Smooth muscle cell (in vitro differentiated cells): ENCODE data around the gene CALM1. TPM values are rescaled to one million over a fixed set of nuclear protein-coding genes. Genes with fewer than 3 reads are reported as not detected.

Source experiments
- DNase-seq: peaks from one replicate; lab custom pipeline; 2025; ENCODE audit not compliant: unreplicated experiment; lab: John Stamatoyannopoulos, UW
- H2AFZ ChIP-seq: fragments of 200-600 bp; sonication (generic); 2 replicates; pipeline ENCODE4 v1.6.0; 2016; ENCODE audit warnings: antibody characterized with exemption, low read depth, mild to moderate bottlenecking
- H3F3A ChIP-seq: fragments of 200-600 bp; sonication (generic); 2 replicates; pipeline ENCODE4 v1.6.0; 2017; ENCODE audit warnings: antibody characterized with exemption, low read depth
- H3K27ac ChIP-seq: fragments of 200-600 bp; sonication (generic); 2 replicates; pipeline ENCODE4 v1.5.1; 2016; ENCODE audit warnings: low read depth, mild to moderate bottlenecking
- H3K27me3 ChIP-seq: fragments of 200-600 bp; sonication (generic); 2 replicates; pipeline ENCODE4 v1.6.1; 2016; ENCODE audit warnings: low read depth, mild to moderate bottlenecking
- H3K36me3 ChIP-seq: fragments of 200-600 bp; sonication (generic); 2 replicates; pipeline ENCODE4 v1.5.1; 2016; ENCODE audit warnings: low read depth
- H3K4me1 ChIP-seq: fragments of 200-600 bp; sonication (generic); 2 replicates; pipeline ENCODE4 v1.5.1; 2016; ENCODE audit warnings: low read depth
- H3K4me2 ChIP-seq: fragments of 200-600 bp; sonication (generic); 2 replicates; pipeline ENCODE4 v1.6.0; 2016; ENCODE audit warnings: mild to moderate bottlenecking
- H3K4me3 ChIP-seq: fragments of 200-600 bp; sonication (generic); 2 replicates; pipeline ENCODE4 v1.5.1; 2016; ENCODE audit warnings: mild to moderate bottlenecking
- H3K79me2 ChIP-seq: fragments of 200-600 bp; sonication (generic); 2 replicates; pipeline ENCODE4 v1.6.0; 2016; ENCODE audit warnings: low read depth, mild to moderate bottlenecking
- H3K9ac ChIP-seq: fragments of 200-600 bp; sonication (generic); 2 replicates; pipeline ENCODE4 v1.6.0; 2016; ENCODE audit warnings: low read depth
- H3K9me3 ChIP-seq: fragments of 200-600 bp; sonication (generic); replicated peaks from 2 replicates; pipeline ENCODE4 v1.5.1; 2016; ENCODE audit warnings: low read depth
- H4K20me1 ChIP-seq: fragments of 200-600 bp; sonication (generic); 2 replicates; pipeline ENCODE4 v1.6.0; 2016; ENCODE audit warnings: low read depth
- CTCF ChIP-seq: fragments of 200-600 bp; sonication (generic); IDR thresholded peaks from 2 replicates; pipeline ENCODE4 v1.5.1; 2017; ENCODE audit warnings: borderline replicate concordance, mild to moderate bottlenecking, antibody characterized with exemption; ENCODE audit not compliant: insufficient read depth, poor library complexity, severe bottlenecking
- WGBS: methylation state at CpG from one replicate; pipeline ENCODE4 v1.1.7; 2016; ENCODE audit warnings: low lambda C conversion rate; 5-methylcytosine and 5-hydroxymethylcytosine counted together
- polyA plus RNA-seq: library from polyadenylated mRNA; unstranded; fragments of >200 nt; fragmentation: Nextera tagmentation; extraction: Ambion mirVana; gene quantifications from 2 replicates; pipeline ENCODE4 v1.2.1, GENCODE V29; 2016
- total RNA-seq: library from RNA; depleted of rRNA; stranded (reverse); fragments of >200 nt; gene quantifications from 2 replicates; pipeline ENCODE4 v1.2.3, GENCODE V29; 2014

The CALM1 gene
- total and polyA plus RNA-seq, 2 experiments from 2014 or later: 302 to 545 TPM

DNA sequence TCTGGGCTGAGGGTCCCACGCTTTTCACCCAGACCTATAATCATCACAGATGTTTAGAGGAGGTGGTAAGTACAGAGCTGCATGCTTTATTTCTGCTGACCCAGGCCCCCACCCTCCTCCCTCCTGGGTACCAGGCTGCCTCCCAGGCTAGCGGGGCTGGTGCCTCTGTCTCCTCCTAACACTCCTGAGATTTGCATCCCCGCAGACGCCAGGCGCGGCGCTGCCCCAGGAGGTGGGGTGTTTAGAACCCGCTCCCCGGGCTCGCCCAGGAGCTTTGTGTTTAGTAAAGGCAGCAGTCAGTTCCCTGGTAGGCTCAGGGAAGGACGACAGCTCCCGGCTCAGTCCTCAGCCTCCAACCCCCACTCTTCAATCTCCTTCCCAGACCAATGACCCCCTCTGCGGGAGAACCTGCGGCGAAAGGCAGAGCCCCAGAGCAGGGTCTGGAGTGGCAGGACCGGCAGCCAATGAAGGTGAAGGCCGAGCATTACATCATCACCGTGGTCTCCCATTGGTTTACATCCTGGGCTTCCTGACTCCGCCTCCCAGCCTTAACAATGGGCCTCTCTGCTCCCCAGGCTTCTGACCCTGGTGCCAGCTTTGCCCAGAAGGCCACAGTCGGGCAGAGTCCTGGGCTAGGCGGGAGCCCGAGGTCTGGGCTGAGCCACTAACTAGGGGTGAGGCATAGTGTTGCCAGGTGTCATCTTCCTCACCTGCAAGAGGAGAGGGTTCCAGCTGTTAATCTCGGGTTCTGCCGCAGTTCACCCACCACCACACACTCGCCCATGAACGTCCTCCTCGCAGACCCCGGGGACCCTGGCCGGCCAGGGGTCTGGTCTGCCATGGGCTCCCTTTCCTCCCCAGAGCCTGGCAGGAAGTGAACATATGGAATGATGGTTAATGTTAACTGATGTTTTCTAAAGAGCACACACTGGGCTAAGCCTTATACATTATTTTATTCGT, 57.5 kb downstream of the CALM1 start:
- peak overlapping the region; percentile 83 for H3K4me2 ChIP-seq

DNA sequence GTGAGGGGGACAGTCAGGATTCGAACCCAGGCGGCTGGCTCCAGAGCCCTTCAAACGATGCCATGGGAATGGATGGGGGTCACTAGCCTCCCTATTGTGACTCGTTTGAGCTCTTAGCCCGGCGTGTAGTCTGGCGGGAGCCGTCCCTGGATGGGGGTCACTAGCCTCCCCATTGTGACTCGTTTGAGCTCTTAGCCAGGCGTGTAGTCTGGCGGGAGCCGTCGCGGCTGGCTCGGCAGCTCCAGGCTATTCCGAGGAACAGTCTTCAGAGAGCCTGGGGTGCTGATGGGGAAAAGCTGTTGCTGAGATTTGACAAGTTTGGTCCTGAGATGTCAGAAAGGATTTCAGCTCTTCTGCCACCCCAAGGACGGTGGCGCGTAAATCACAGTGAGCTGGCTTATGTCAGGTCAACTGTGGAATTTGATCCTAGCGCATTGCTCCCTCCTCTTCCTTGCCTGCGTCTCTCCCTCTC, 58.3 kb downstream of the CALM1 start:
- no peak for DNase-seq
- no peak overlapping the region for H3K27ac ChIP-seq
- H4K20me1 ChIP-seq: no peaks in the 10 kb centered on the region
- WGBS: 66% methylated on average over 21 of the region's 21 CpGs
- peaks cover 12% of the 10 kb centered on the region for H3K4me1 ChIP-seq
- H3K36me3 ChIP-seq: no peaks in the 10 kb centered on the region
- no peak overlapping the region for H3K4me3 ChIP-seq
- H3K9ac ChIP-seq: no peak overlapping the region
- no peaks in the 10 kb centered on the region for H3F3A ChIP-seq
- no peak overlapping the region for H2AFZ ChIP-seq
- no peak for TF ChIP-seq CTCF
- no peaks in the 10 kb centered on the region for H3K9me3 ChIP-seq
- no peaks in the 10 kb centered on the region for H3K79me2 ChIP-seq
- H3K27me3 ChIP-seq: no peaks in the 10 kb centered on the region
- no peak overlapping the region for H3K4me2 ChIP-seq

More for the DNA sequence above, 57.5 kb downstream of the CALM1 start:
- 42% methylated on average over 30 of the region's 30 CpGs for WGBS
- H3K27me3 ChIP-seq: no peaks in the 10 kb centered on the region
- peaks cover 12% of the 10 kb centered on the region for H3K4me1 ChIP-seq
- H4K20me1 ChIP-seq: no peaks in the 10 kb centered on the region
- peak overlapping the region; percentile 44 for H3K4me3 ChIP-seq
- H3K36me3 ChIP-seq: no peaks in the 10 kb centered on the region
- no peak for DNase-seq
- H3K9ac ChIP-seq: peak overlapping the region; percentile 53
- H3K27ac ChIP-seq: no peak overlapping the region
- peak overlapping the region; percentile 73 for H2AFZ ChIP-seq
- H3K79me2 ChIP-seq: no peaks in the 10 kb centered on the region
- H3F3A ChIP-seq: no peaks in the 10 kb centered on the region
- no peaks in the 10 kb centered on the region for H3K9me3 ChIP-seq
- TF ChIP-seq CTCF: no peak

- WGBS: 60% methylated on average over 6 of the region's 6 CpGs
Observed at GRCh38 chr14:90456551-90456950, 59.7 kb downstream of the CALM1 start.

More at GRCh38 chr14:90456551-90456950, 59.7 kb downstream of the CALM1 start:
- H3K9ac ChIP-seq: no peak overlapping the region
- no peak for TF ChIP-seq CTCF
- H3K27ac ChIP-seq: no peak overlapping the region
- H3K4me2 ChIP-seq: no peak overlapping the region
- no peaks in the 10 kb centered on the region for H3K36me3 ChIP-seq
- H3K9me3 ChIP-seq: no peaks in the 10 kb centered on the region
- no peak for DNase-seq
- H3K4me3 ChIP-seq: no peak overlapping the region
- H3K4me1 ChIP-seq: peaks cover 12% of the 10 kb centered on the region
- H3K27me3 ChIP-seq: no peaks in the 10 kb centered on the region
- no peak overlapping the region for H2AFZ ChIP-seq
- no peaks in the 10 kb centered on the region for H3K79me2 ChIP-seq
- H3F3A ChIP-seq: no peaks in the 10 kb centered on the region
- no peaks in the 10 kb centered on the region for H4K20me1 ChIP-seq
